HEK293 (cell line): ENCODE results near the gene PNLIP.

ENCODE experiments used
- CTCF ChIA-PET: fragments of 350-600 bp; formaldehyde crosslinking; extraction: SDS; loops from one replicate; lab custom pipeline; 2021; ENCODE audit warnings: antibody characterized with exemption; lab: Yijun Ruan, JAX
- POLR2A ChIA-PET: fragments of 300-600 bp; formaldehyde crosslinking; extraction: SDS; loops from one replicate; lab custom pipeline; 2020; ENCODE audit warnings: antibody characterized with exemption, inconsistent platforms; lab: Yijun Ruan, JAX
- H3K27ac ChIP-seq: fragments of 200-500 bp; sonication (Bioruptor generic); 2 replicates; pipeline ENCODE4 v1.5.1; 2014; ENCODE audit warnings: low read depth, low read length, control low read depth, inconsistent platforms; ENCODE audit errors: extremely low read depth
- H3K36me3 ChIP-seq, 2 experiments: fragments of 200-500 bp in 1 of 2; sonication (Bioruptor generic) in 1 of 2; 1 replicate in 1 of 2; 2 replicates in 1 of 2; pipeline ENCODE4 v1.5.1; 2014 to 2017; ENCODE audit warnings: inconsistent platforms in 2 of 2, low read length in 2 of 2; ENCODE audit not compliant: control insufficient read depth in 2 of 2, insufficient read depth in 1 of 2
- H3K4me1 ChIP-seq: fragments of 200-500 bp; sonication (Bioruptor generic); 2 replicates; pipeline ENCODE4 v1.5.1; 2014; ENCODE audit warnings: mild to moderate bottlenecking, low read length, inconsistent platforms; ENCODE audit not compliant: control insufficient read depth, insufficient read depth
- H3K4me3 ChIP-seq: 2 replicates; pipeline ENCODE4 v1.5.1; 2011; ENCODE audit warnings: low read depth, mild to moderate bottlenecking, control low read depth, low read length, moderate library complexity
- H3K9me3 ChIP-seq: fragments of 200-500 bp; sonication (Bioruptor generic); 2 replicates; pipeline ENCODE4 v1.5.1; 2014; ENCODE audit warnings: low read depth, low read length, inconsistent platforms; ENCODE audit not compliant: control insufficient read depth, insufficient read depth
- BCL11B ChIP-seq: fragments of 450-650 bp; formaldehyde crosslinking; IDR thresholded peaks from 2 replicates; pipeline ENCODE4 v1.5.1; 2016; ENCODE audit warnings: low read depth, missing biosample characterization, missing genetic modification characterization
- FEZF1 ChIP-seq: fragments of 450-650 bp; formaldehyde crosslinking; IDR thresholded peaks from 2 replicates; pipeline ENCODE4 v1.5.1; 2016; ENCODE audit warnings: missing biosample characterization, missing genetic modification characterization
- KLF16 ChIP-seq: fragments of 450-650 bp; formaldehyde crosslinking; IDR thresholded peaks from 2 replicates; pipeline ENCODE4 v1.5.1; 2017; ENCODE audit warnings: missing biosample characterization, missing genetic modification characterization
- KLF7 ChIP-seq: fragments of 450-650 bp; formaldehyde crosslinking; IDR thresholded peaks from 2 replicates; pipeline ENCODE4 v1.5.1; 2016; ENCODE audit warnings: missing biosample characterization, missing genetic modification characterization, borderline replicate concordance
- MZF1 ChIP-seq: fragments of 450-650 bp; formaldehyde crosslinking; IDR thresholded peaks from 2 replicates; pipeline ENCODE4 v1.5.1; 2017; ENCODE audit warnings: missing biosample characterization, missing genetic modification characterization, borderline replicate concordance
- PRDM1 ChIP-seq: fragments of 450-650 bp; formaldehyde crosslinking; IDR thresholded peaks from 2 replicates; pipeline ENCODE4; 2016; ENCODE audit warnings: missing biosample characterization, missing genetic modification characterization
- SP2 ChIP-seq: fragments of 450-650 bp; formaldehyde crosslinking; IDR thresholded peaks from 2 replicates; pipeline ENCODE4 v1.5.1; 2016; ENCODE audit warnings: missing biosample characterization, missing genetic modification characterization
- ZFP3 ChIP-seq: fragments of 450-650 bp; formaldehyde crosslinking; IDR thresholded peaks from 2 replicates; pipeline ENCODE4 v1.5.1; 2016; ENCODE audit warnings: low read depth, missing biosample characterization, missing genetic modification characterization
- ZIC2 ChIP-seq: fragments of 450-650 bp; formaldehyde crosslinking; IDR thresholded peaks from 2 replicates; pipeline ENCODE4 v1.5.1; 2016; ENCODE audit warnings: missing biosample characterization, missing genetic modification characterization
- ZNF266 ChIP-seq: fragments of 450-650 bp; formaldehyde crosslinking; IDR thresholded peaks from 2 replicates; pipeline ENCODE4 v1.5.1; 2016; ENCODE audit warnings: missing biosample characterization, missing genetic modification characterization, low read depth
- ZNF274 ChIP-seq, 2 experiments: fragments of 200-500 bp in 1 of 2; fragments of 450-650 bp in 1 of 2; sonication (Bioruptor generic) in 1 of 2; formaldehyde crosslinking in 1 of 2; IDR thresholded peaks; 2 replicates each; pipeline versions ENCODE4 v1.5.1 to v1.6.1; 2014 to 2016; ENCODE audit warnings: borderline replicate concordance in 1 of 2, inconsistent platforms in 1 of 2, low read length in 1 of 2, missing biosample characterization in 1 of 2, missing genetic modification characterization in 1 of 2
- ZNF416 ChIP-seq: fragments of 450-650 bp; formaldehyde crosslinking; IDR thresholded peaks from 2 replicates; pipeline ENCODE4 v1.5.1; 2016; ENCODE audit warnings: missing biosample characterization, missing genetic modification characterization
- ZNF473 ChIP-seq: fragments of 450-650 bp; formaldehyde crosslinking; IDR thresholded peaks from 2 replicates; pipeline ENCODE4 v1.5.1; 2017; ENCODE audit warnings: missing biosample characterization, missing genetic modification characterization
- ZNF501 ChIP-seq: fragments of 450-650 bp; formaldehyde crosslinking; IDR thresholded peaks from 2 replicates; pipeline ENCODE4 v1.5.1; 2016; ENCODE audit warnings: missing biosample characterization, missing genetic modification characterization
- ZNF555 ChIP-seq: fragments of 450-650 bp; formaldehyde crosslinking; conservative IDR thresholded peaks from 2 replicates; pipeline ENCODE4 v1.5.1; 2017; ENCODE audit warnings: missing biosample characterization, mild to moderate bottlenecking, missing genetic modification characterization, inconsistent platforms
- ZNF596 ChIP-seq: fragments of 450-650 bp; IDR thresholded peaks from 2 replicates; pipeline ENCODE4 v1.5.0; 2018; ENCODE audit warnings: missing biosample characterization, mild to moderate bottlenecking, missing genetic modification characterization, moderate library complexity
- ZXDB ChIP-seq: fragments of 450-650 bp; formaldehyde crosslinking; IDR thresholded peaks from 2 replicates; pipeline ENCODE4 v1.5.1; 2016; ENCODE audit warnings: missing biosample characterization, missing genetic modification characterization
- TF ChIP-seq, protein P1 (sequence below): sonication (generic); formaldehyde crosslinking; IDR thresholded peaks from 2 replicates; pipeline ENCODE4 v1.8.1; 2022; ENCODE audit warnings: mild to moderate bottlenecking, moderate library complexity, missing genetic modification reagents
- TF ChIP-seq, protein P2 (sequence below): fragments of 450-650 bp; formaldehyde crosslinking; IDR thresholded peaks from 2 replicates; pipeline ENCODE4 v1.5.1; 2016; ENCODE audit warnings: missing biosample characterization, missing genetic modification characterization
- TF ChIP-seq, protein P3 (sequence below): fragments of 450-650 bp; formaldehyde crosslinking; IDR thresholded peaks from 2 replicates; pipeline ENCODE4 v1.5.1; 2016; ENCODE audit warnings: missing biosample characterization, missing genetic modification characterization
- TF ChIP-seq, protein P4 (sequence below): fragments of 450-650 bp; formaldehyde crosslinking; IDR thresholded peaks from 2 replicates; pipeline ENCODE4 v1.5.1; 2017; ENCODE audit warnings: missing biosample characterization, mild to moderate bottlenecking, missing genetic modification characterization, moderate library complexity
- TF ChIP-seq, protein P5 (sequence below): IDR thresholded peaks from 2 replicates; pipeline ENCODE4 v1.6.1; 2011; ENCODE audit warnings: mild to moderate bottlenecking, low read depth, low read length, borderline replicate concordance
- TF ChIP-seq, protein P6 (sequence below): fragments of 450-650 bp; formaldehyde crosslinking; IDR thresholded peaks from 2 replicates; pipeline ENCODE4 v1.5.1; 2017; ENCODE audit warnings: missing biosample characterization, missing genetic modification characterization
- TF ChIP-seq, protein P7 (sequence below): fragments of 450-650 bp; formaldehyde crosslinking; IDR thresholded peaks from 2 replicates; pipeline ENCODE4 v1.5.1; 2016; ENCODE audit warnings: missing biosample characterization, missing genetic modification characterization

PNLIP gene

DNA sequence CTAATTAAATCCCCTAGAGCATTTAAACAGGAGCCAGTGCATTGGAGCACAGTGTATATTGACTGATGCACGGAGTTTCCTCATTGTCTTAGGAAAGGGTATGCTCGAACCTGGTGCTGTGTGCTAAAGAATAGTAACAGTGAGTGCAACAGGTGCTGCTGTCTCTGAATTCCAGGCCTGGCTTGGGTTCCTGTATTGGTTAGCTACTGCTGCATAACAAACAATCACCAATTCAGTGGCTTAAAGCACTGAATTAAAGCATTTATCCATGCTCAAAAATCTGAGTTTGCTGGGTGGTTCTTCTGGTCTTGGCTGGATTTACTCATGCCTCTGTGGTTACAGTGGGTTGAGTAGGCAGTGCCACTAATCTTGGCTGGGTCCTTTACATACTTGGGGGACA lies 43.3 kb downstream of the PNLIP start (continued):
- TF ChIP-seq, protein P1, sequence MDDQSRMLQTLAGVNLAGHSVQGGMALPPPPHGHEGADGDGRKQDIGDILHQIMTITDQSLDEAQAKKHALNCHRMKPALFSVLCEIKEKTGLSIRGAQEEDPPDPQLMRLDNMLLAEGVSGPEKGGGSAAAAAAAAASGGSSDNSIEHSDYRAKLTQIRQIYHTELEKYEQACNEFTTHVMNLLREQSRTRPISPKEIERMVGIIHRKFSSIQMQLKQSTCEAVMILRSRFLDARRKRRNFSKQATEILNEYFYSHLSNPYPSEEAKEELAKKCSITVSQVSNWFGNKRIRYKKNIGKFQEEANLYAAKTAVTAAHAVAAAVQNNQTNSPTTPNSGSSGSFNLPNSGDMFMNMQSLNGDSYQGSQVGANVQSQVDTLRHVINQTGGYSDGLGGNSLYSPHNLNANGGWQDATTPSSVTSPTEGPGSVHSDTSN: no peak
- no peak for TF ChIP-seq ZNF266 (tag by site-specific recombination)

DNA sequence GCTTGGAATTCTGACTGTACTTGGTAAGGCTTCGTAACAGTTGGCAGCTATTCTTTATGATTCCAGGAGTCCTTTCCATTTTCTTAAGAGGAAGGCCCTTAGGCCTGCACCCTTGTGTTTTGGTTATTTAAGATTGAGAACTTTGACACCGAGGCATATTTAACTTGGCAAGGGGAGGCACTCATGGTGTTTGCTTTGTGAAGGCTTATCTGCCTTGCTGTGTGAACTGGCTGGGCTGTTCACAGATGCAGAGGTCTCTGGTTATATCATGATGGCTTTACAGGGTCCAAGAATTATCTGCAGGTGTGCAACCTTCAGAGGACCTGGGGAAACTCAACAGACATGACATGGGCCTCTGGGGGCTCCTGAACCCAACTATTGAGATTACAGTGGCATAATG lies 44.2 kb downstream of the PNLIP start:
- H3K36me3 ChIP-seq: no peaks in the 10 kb centered on the region
- TF ChIP-seq ZNF416 (tag by site-specific recombination): no peak
- TF ChIP-seq MZF1 (tag by site-specific recombination): no peak
- TF ChIP-seq, protein P2, sequence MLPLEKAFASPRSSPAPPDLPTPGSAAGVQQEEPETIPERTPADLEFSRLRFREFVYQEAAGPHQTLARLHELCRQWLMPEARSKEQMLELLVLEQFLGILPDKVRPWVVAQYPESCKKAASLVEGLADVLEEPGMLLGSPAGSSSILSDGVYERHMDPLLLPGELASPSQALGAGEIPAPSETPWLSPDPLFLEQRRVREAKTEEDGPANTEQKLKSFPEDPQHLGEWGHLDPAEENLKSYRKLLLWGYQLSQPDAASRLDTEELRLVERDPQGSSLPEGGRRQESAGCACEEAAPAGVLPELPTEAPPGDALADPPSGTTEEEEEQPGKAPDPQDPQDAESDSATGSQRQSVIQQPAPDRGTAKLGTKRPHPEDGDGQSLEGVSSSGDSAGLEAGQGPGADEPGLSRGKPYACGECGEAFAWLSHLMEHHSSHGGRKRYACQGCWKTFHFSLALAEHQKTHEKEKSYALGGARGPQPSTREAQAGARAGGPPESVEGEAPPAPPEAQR (tag by site-specific recombination): no peak
- TF ChIP-seq, protein P3, sequence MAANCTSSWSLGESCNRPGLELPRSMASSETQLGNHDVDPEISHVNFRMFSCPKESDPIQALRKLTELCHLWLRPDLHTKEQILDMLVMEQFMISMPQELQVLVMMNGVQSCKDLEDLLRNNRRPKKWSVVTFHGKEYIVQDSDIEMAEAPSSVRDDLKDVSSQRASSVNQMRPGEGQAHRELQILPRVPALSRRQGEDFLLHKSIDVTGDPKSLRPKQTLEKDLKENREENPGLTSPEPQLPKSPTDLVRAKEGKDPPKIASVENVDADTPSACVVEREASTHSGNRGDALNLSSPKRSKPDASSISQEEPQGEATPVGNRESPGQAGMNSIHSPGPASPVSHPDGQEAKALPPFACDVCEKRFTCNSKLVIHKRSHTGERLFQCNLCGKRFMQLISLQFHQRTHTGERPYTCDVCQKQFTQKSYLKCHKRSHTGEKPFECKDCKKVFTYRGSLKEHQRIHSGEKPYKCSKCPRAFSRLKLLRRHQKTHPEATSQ (tag by site-specific recombination): no peak
- TF ChIP-seq, protein P4, sequence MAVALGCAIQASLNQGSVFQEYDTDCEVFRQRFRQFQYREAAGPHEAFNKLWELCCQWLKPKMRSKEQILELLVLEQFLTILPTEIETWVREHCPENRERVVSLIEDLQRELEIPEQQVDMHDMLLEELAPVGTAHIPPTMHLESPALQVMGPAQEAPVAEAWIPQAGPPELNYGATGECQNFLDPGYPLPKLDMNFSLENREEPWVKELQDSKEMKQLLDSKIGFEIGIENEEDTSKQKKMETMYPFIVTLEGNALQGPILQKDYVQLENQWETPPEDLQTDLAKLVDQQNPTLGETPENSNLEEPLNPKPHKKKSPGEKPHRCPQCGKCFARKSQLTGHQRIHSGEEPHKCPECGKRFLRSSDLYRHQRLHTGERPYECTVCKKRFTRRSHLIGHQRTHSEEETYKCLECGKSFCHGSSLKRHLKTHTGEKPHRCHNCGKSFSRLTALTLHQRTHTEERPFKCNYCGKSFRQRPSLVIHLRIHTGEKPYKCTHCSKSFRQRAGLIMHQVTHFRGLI: peak; percentile 52; the same call in 1 of the 2 replicates
- no peak for TF ChIP-seq ZNF555
- TF ChIP-seq ZIC2: no peak
- no peak for TF ChIP-seq SP2 (tag by site-specific recombination)
- no peak for TF ChIP-seq ZNF596
- TF ChIP-seq ZXDB: 0 out of 2 replicates have a peak, but pooled peaks have one; percentile 46
- TF ChIP-seq, protein P5, sequence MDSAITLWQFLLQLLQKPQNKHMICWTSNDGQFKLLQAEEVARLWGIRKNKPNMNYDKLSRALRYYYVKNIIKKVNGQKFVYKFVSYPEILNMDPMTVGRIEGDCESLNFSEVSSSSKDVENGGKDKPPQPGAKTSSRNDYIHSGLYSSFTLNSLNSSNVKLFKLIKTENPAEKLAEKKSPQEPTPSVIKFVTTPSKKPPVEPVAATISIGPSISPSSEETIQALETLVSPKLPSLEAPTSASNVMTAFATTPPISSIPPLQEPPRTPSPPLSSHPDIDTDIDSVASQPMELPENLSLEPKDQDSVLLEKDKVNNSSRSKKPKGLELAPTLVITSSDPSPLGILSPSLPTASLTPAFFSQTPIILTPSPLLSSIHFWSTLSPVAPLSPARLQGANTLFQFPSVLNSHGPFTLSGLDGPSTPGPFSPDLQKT: no peak
- TF ChIP-seq, protein P6, sequence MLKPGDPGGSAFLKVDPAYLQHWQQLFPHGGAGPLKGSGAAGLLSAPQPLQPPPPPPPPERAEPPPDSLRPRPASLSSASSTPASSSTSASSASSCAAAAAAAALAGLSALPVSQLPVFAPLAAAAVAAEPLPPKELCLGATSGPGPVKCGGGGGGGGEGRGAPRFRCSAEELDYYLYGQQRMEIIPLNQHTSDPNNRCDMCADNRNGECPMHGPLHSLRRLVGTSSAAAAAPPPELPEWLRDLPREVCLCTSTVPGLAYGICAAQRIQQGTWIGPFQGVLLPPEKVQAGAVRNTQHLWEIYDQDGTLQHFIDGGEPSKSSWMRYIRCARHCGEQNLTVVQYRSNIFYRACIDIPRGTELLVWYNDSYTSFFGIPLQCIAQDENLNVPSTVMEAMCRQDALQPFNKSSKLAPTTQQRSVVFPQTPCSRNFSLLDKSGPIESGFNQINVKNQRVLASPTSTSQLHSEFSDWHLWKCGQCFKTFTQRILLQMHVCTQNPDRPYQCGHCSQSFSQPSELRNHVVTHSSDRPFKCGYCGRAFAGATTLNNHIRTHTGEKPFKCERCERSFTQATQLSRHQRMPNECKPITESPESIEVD: no peak
- TF ChIP-seq PRDM1 (tag by site-specific recombination): no peak
- TF ChIP-seq FEZF1 (tag by site-specific recombination): peak; percentile 26; the same call in 1 of the 2 replicates
- no peak for TF ChIP-seq ZNF473 (tag by site-specific recombination)
- no peak for TF ChIP-seq ZNF501
- TF ChIP-seq ZFP3 (tag by site-specific recombination): no peak
- no peak for TF ChIP-seq BCL11B (tag by site-specific recombination)
- no peak for TF ChIP-seq ZNF274 (IDR thresholded peaks at IDR 0.05; ENCODE audit: low read length)
- no peak for TF ChIP-seq ZNF274 (tag by site-specific recombination; IDR thresholded peaks at IDR 0.05; ENCODE audit: borderline replicate concordance)
- TF ChIP-seq, protein P7, sequence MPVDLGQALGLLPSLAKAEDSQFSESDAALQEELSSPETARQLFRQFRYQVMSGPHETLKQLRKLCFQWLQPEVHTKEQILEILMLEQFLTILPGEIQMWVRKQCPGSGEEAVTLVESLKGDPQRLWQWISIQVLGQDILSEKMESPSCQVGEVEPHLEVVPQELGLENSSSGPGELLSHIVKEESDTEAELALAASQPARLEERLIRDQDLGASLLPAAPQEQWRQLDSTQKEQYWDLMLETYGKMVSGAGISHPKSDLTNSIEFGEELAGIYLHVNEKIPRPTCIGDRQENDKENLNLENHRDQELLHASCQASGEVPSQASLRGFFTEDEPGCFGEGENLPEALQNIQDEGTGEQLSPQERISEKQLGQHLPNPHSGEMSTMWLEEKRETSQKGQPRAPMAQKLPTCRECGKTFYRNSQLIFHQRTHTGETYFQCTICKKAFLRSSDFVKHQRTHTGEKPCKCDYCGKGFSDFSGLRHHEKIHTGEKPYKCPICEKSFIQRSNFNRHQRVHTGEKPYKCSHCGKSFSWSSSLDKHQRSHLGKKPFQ (tag by site-specific recombination): peak; percentile 96
- no peak for TF ChIP-seq KLF7 (tag by site-specific recombination)
- no peak for TF ChIP-seq KLF16 (tag by site-specific recombination)
- TF ChIP-seq, all 188 proteins: peak for 4
- no peak overlapping the region for H3K4me3 ChIP-seq
- 0 out of 2 replicates have a peak overlapping the region, but pooled peaks have one; percentile 24 for H3K27ac ChIP-seq
- peaks cover 9% of the 10 kb centered on the region for H3K4me1 ChIP-seq
- POLR2A ChIA-PET: no interaction called here
- no peaks in the 10 kb centered on the region for H3K9me3 ChIP-seq
- CTCF ChIA-PET: no interaction called here
